Esophagus (tissue), 2 donors: Measurements from ENCODE around the gene WBP1L. TPM values are rescaled to one million over a fixed set of nuclear protein-coding genes. Genes with fewer than 3 reads are reported as not detected.

ENCODE experiments used
- H3K27ac ChIP-seq, 2 donors: one replicate each; pipeline ENCODE4 v1.5.1; 2013; ENCODE audit warnings: low read depth in 2 of 2, mild to moderate bottlenecking in 2 of 2, inconsistent platforms in 1 of 2, low read length in 1 of 2, moderate library complexity in 1 of 2
- H3K27me3 ChIP-seq, 2 donors: one replicate each; pipeline ENCODE4 v1.6.1; 2013; ENCODE audit warnings: low read length in 2 of 2, control low read depth in 1 of 2, mild to moderate bottlenecking in 1 of 2; ENCODE audit not compliant: insufficient read depth in 2 of 2, control insufficient read depth in 1 of 2
- H3K36me3 ChIP-seq, 2 donors: one replicate each; pipeline ENCODE4 v1.6.1; 2013; ENCODE audit warnings: low read length in 1 of 2; ENCODE audit not compliant: control insufficient read depth in 2 of 2, insufficient read depth in 2 of 2
- H3K4me1 ChIP-seq, 2 donors: one replicate each; pipeline ENCODE4 v1.6.1; 2013; ENCODE audit warnings: low read length in 1 of 2; ENCODE audit not compliant: control insufficient read depth in 2 of 2, insufficient read depth in 2 of 2
- H3K4me3 ChIP-seq, 2 donors: one replicate each; pipeline ENCODE4 v1.5.1; 2013; ENCODE audit warnings: low read length in 2 of 2, mild to moderate bottlenecking in 2 of 2, low read depth in 1 of 2, moderate library complexity in 1 of 2
- H3K9me3 ChIP-seq, 2 donors: one replicate each; pipeline ENCODE4 v1.6.1; 2013; ENCODE audit warnings: mild to moderate bottlenecking in 2 of 2, low read depth in 1 of 2, low read length in 1 of 2, moderate library complexity in 1 of 2; ENCODE audit not compliant: control insufficient read depth in 2 of 2, insufficient read depth in 1 of 2
- WGBS, 2 donors: extraction: QIAGEN DNeasy Blood & Tissue Kit; methylation state at CpG; one replicate each; pipeline ENCODE4 v1.1.7; 2013; 5-methylcytosine and 5-hydroxymethylcytosine counted together
- polyA plus RNA-seq, 2 donors: library from polyadenylated mRNA; stranded (reverse); fragments of 200-250 nt; gene quantifications; one replicate each; pipeline ENCODE4 v1.2.3, GENCODE V29; 2013
- donor health status: healthy with polysubstance abuse.
- donor health status: Bipolar disorder and iron deficiency.

The WBP1L gene
- polyA plus RNA-seq, 2 donors: 13.4 to 17.1 TPM

- H3K4me3 ChIP-seq: no peak overlapping the region
- no peaks in the 10 kb centered on the region for H3K4me1 ChIP-seq
- H3K36me3 ChIP-seq: no peaks in the 10 kb centered on the region
- H3K9me3 ChIP-seq: no peaks in the 10 kb centered on the region
- 74 to 78% methylated on average over 6 of the region's 6 CpGs for WGBS, 2 donors
- H3K27me3 ChIP-seq: no peaks in the 10 kb centered on the region
- no peak overlapping the region for H3K27ac ChIP-seq
These were observed 22.9 kb upstream of the WBP1L start for GRCh38 chr10:102720775-102721301.

GRCh38 chr10:102721954-102722353 lies 21.8 kb upstream of the WBP1L start:
- H3K36me3 ChIP-seq: peaks cover 0 to 5% of the 10 kb centered on the region in 2 donors
- WGBS, 2 donors: 73 to 75% methylated on average over 4 of the region's 4 CpGs
- H3K4me3 ChIP-seq: no peak overlapping the region
- no peaks in the 10 kb centered on the region for H3K27me3 ChIP-seq
- H3K4me1 ChIP-seq: no peaks in the 10 kb centered on the region
- H3K27ac ChIP-seq: no peak overlapping the region
- no peaks in the 10 kb centered on the region for H3K9me3 ChIP-seq

GRCh38 chr10:102723989-102724388 lies 19.8 kb upstream of the WBP1L start:
- Histone ChIP-seq H3K9me3 (no peaks in the 10 kb centered on the region), H3K27me3 (no peaks in the 10 kb centered on the region), H3K4me1 (no peaks in the 10 kb centered on the region), H3K27ac (no peak overlapping the region), H3K36me3 (peaks cover 0 to 8% of the 10 kb centered on the region in 2 donors), H3K4me3 (no peak overlapping the region)
- 98% methylated on average over 4 of the region's 4 CpGs for WGBS, 2 donors

GRCh38 chr10:102726274-102726673 lies 17.5 kb upstream of the WBP1L start:
- Histone ChIP-seq H3K9me3 (no peaks in the 10 kb centered on the region), H3K27ac (no peak overlapping the region), H3K4me3 (no peak overlapping the region), H3K36me3 (peaks cover 0 to 11% of the 10 kb centered on the region in 2 donors), H3K27me3 (no peaks in the 10 kb centered on the region), H3K4me1 (no peaks in the 10 kb centered on the region)
- WGBS, 2 donors: 57 to 58% methylated on average over 3 of the region's 3 CpGs

GRCh38 chr10:102727037-102727818 lies 16.5 kb upstream of the WBP1L start:
- H3K36me3 ChIP-seq: peaks cover 0 to 11% of the 10 kb centered on the region in 2 donors
- H3K4me1 ChIP-seq: no peaks in the 10 kb centered on the region
- 70 to 73% methylated on average over 12 to 13 of the region's 13 CpGs for WGBS, 2 donors
- H3K9me3 ChIP-seq: no peaks in the 10 kb centered on the region
- no peaks in the 10 kb centered on the region for H3K27me3 ChIP-seq
- no peak overlapping the region for H3K4me3 ChIP-seq
- no peak overlapping the region for H3K27ac ChIP-seq

GRCh38 chr10:102729029-102730026 lies 14.4 kb upstream of the WBP1L start:
- Histone ChIP-seq H3K4me1 (no peaks in the 10 kb centered on the region), H3K27ac (no peak overlapping the region), H3K36me3 (peaks cover 0 to 16% of the 10 kb centered on the region in 2 donors), H3K4me3 (no peak overlapping the region), H3K9me3 (no peaks in the 10 kb centered on the region), H3K27me3 (no peaks in the 10 kb centered on the region)
- 51 to 53% methylated on average over 27 to 30 of the region's 30 CpGs for WGBS, 2 donors

GRCh38 chr10:102731222-102731800 lies 12.4 kb upstream of the WBP1L start:
- WGBS, 2 donors: 79 to 80% methylated on average over 5 of the region's 5 CpGs
- peaks cover 4 to 16% of the 10 kb centered on the region in 2 donors for H3K36me3 ChIP-seq

GRCh38 chr10:102732661-102733060 lies 11.1 kb upstream of the WBP1L start:
- Histone ChIP-seq H3K4me1 (no peaks in the 10 kb centered on the region), H3K4me3 (no peak overlapping the region), H3K36me3 (peaks cover 4 to 10% of the 10 kb centered on the region in 2 donors), H3K9me3 (no peaks in the 10 kb centered on the region), H3K27me3 (no peaks in the 10 kb centered on the region), H3K27ac (no peak overlapping the region)
- WGBS, 2 donors: 0 to 64% methylated on average over 1 of the region's 1 CpG

More at GRCh38 chr10:102731222-102731800, 12.4 kb upstream of the WBP1L start:
- H3K9me3 ChIP-seq: no peaks in the 10 kb centered on the region
- H3K4me1 ChIP-seq: no peaks in the 10 kb centered on the region
- H3K27me3 ChIP-seq: no peaks in the 10 kb centered on the region
- no peak overlapping the region for H3K27ac ChIP-seq
- no peak overlapping the region for H3K4me3 ChIP-seq

- Histone ChIP-seq H3K4me3 (no peak overlapping the region), H3K9me3 (no peaks in the 10 kb centered on the region), H3K27ac (no peak overlapping the region), H3K4me1 (no peaks in the 10 kb centered on the region), H3K27me3 (no peaks in the 10 kb centered on the region), H3K36me3 (peaks cover 4 to 5% of the 10 kb centered on the region in 2 donors)
- WGBS, 2 donors: 75 to 76% methylated on average over 9 of the region's 9 CpGs
These were observed 8.6 kb upstream of the WBP1L start for GRCh38 chr10:102735065-102735562.
